DOHH2 (cell line): ENCODE results near the gene SHROOM2.

ENCODE experiments used
- H3F3A ChIP-seq: fragments of 200-600 bp; sonication (generic), shearing (Covaris generic); 2 replicates; pipeline ENCODE4 v1.6.0; 2016; ENCODE audit warnings: antibody characterized with exemption, mild to moderate bottlenecking; ENCODE audit not compliant: control insufficient read depth, insufficient read depth
- H3K27ac ChIP-seq: fragments of 200-600 bp; sonication (generic); 2 replicates; pipeline ENCODE4 v1.5.1; 2014; ENCODE audit warnings: low read depth, mild to moderate bottlenecking, low read length, moderate library complexity
- H3K27me3 ChIP-seq: fragments of 200-600 bp; sonication (generic); 2 replicates; pipeline ENCODE4 v1.6.1; 2014; ENCODE audit warnings: mild to moderate bottlenecking, low read length, mixed read lengths; ENCODE audit not compliant: control insufficient read depth
- H3K36me3 ChIP-seq: fragments of 200-600 bp; sonication (generic); 2 replicates; pipeline ENCODE4 v1.6.1; 2014; ENCODE audit warnings: mild to moderate bottlenecking, low read length, moderate library complexity, mixed read lengths; ENCODE audit not compliant: control insufficient read depth
- H3K4me1 ChIP-seq: fragments of 200-600 bp; sonication (generic); 2 replicates; pipeline ENCODE4 v1.6.1; 2014; ENCODE audit warnings: mild to moderate bottlenecking, low read length, mixed read lengths; ENCODE audit not compliant: control insufficient read depth
- H3K4me2 ChIP-seq: fragments of 200-600 bp; sonication (generic); 2 replicates; pipeline ENCODE4 v1.6.0; 2014; ENCODE audit warnings: mild to moderate bottlenecking, low read length, moderate library complexity
- H3K4me3 ChIP-seq: fragments of 200-600 bp; sonication (generic); 2 replicates; pipeline ENCODE4 v1.5.1; 2014; ENCODE audit warnings: mild to moderate bottlenecking, low read length, mixed read lengths
- H3K79me2 ChIP-seq: fragments of 200-600 bp; sonication (generic); 2 replicates; pipeline ENCODE4 v1.6.1; 2014; ENCODE audit warnings: mild to moderate bottlenecking, low read length, mixed read lengths; ENCODE audit not compliant: control insufficient read depth
- H3K9me2 ChIP-seq: fragments of 200-600 bp; sonication (generic); replicated peaks from 2 replicates; pipeline ENCODE4 v1.6.1; 2014; ENCODE audit warnings: mild to moderate bottlenecking, low read length, mixed read lengths; ENCODE audit not compliant: control insufficient read depth
- H3K9me3 ChIP-seq: fragments of 200-600 bp; sonication (generic); 2 replicates; pipeline ENCODE4 v1.6.1; 2014; ENCODE audit warnings: antibody characterized with exemption, low read length, mixed read lengths; ENCODE audit not compliant: control insufficient read depth, insufficient read depth
- H4K20me1 ChIP-seq: fragments of 200-600 bp; sonication (generic); 2 replicates; pipeline ENCODE4 v1.6.0; 2014; ENCODE audit warnings: low read depth, mild to moderate bottlenecking, antibody characterized with exemption, low read length, moderate library complexity; ENCODE audit not compliant: control insufficient read depth, insufficient read depth
- CTCF ChIP-seq: fragments of 200-600 bp; sonication (generic); IDR thresholded peaks from one replicate; pipeline ENCODE4 v1.5.1; 2014; ENCODE audit warnings: antibody characterized with exemption, mild to moderate bottlenecking, low read depth, low read length; ENCODE audit not compliant: poor library complexity, severe bottlenecking
- EZH2phosphoT487 ChIP-seq: fragments of 200-600 bp; sonication (generic); IDR thresholded peaks from 2 replicates; pipeline ENCODE4 v1.6.1; 2017; ENCODE audit warnings: borderline replicate concordance, mild to moderate bottlenecking, antibody characterized with exemption, low read length, moderate library complexity, mixed read lengths

SHROOM2 gene

DNA sequence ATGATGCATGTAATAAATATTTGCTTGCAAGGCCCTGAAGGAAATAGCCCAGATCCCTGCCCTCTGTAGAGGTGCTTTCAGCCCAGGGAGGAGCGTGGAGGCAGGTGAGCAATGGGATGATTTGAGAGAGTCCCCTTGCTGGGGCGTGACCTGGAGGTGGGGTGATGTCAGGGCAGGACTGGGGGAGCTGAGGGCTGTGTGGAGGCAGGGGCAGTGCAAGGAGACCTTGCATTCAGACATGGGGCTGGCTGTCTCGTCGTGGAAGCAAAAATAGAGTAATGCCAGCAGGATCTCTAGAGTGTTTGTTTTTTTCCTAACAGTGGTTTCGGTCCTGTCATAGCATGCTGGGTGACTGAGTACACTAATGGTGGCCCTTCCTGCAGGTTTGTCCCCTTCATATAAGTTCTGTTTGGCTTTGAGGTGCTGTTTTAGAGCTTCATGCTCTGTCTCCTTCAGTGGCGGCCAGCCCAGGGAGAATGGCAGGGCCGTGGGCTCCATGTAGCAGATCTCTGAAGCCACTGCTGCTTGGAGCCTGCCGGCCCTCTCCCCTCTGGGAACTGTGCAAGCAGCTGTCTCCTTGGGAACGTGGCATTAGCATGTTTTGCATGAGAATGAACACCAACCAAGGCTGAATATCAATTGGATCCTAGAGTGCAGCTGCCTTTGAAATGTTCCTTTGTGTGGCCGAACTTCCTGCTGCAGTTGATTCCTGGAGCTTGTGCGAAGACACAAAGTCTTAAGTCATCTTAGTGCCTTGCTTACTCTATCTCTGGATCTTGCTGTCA, 141.7 kb downstream of the SHROOM2 start:
- TF ChIP-seq EZH2phosphoT487 (no peak), CTCF (no peak)
- H3K27ac ChIP-seq, result no peak overlapping the region
- no peaks in the 10 kb centered on the region for H3K4me1 ChIP-seq
- no peaks in the 10 kb centered on the region for H3K79me2 ChIP-seq
- H3K4me3 ChIP-seq, result no peak overlapping the region
- no peaks in the 10 kb centered on the region for H4K20me1 ChIP-seq
- H3K9me3 ChIP-seq, result no peaks in the 10 kb centered on the region
- no peaks in the 10 kb centered on the region for H3F3A ChIP-seq
- no peaks in the 10 kb centered on the region for H3K27me3 ChIP-seq
- H3K36me3 ChIP-seq, result no peaks in the 10 kb centered on the region
- H3K9me2 ChIP-seq, result no peaks in the 10 kb centered on the region
- H3K4me2 ChIP-seq, result no peak overlapping the region

- H3K9me2 ChIP-seq, result no peaks in the 10 kb centered on the region
- no peaks in the 10 kb centered on the region for H3K36me3 ChIP-seq
- no peaks in the 10 kb centered on the region for H4K20me1 ChIP-seq
- no peaks in the 10 kb centered on the region for H3K27me3 ChIP-seq
- no peaks in the 10 kb centered on the region for H3K4me1 ChIP-seq
- H3K79me2 ChIP-seq, result no peaks in the 10 kb centered on the region
- H3K4me2 ChIP-seq, result no peak overlapping the region
- TF ChIP-seq EZH2phosphoT487 (no peak), CTCF (no peak)
- H3F3A ChIP-seq, result no peaks in the 10 kb centered on the region
- no peak overlapping the region for H3K4me3 ChIP-seq
- H3K9me3 ChIP-seq, result no peaks in the 10 kb centered on the region
- no peak overlapping the region for H3K27ac ChIP-seq
These were observed 149.2 kb downstream of the SHROOM2 start for GRCh38 chrX:9935436-9935835.

GRCh38 chrX:9937761-9938160, 151.5 kb downstream of the SHROOM2 start:
- no peak overlapping the region for H3K27ac ChIP-seq
- no peak overlapping the region for H3K4me3 ChIP-seq
- H3K9me2 ChIP-seq, result no peaks in the 10 kb centered on the region
- H3K79me2 ChIP-seq, result no peaks in the 10 kb centered on the region
- no peaks in the 10 kb centered on the region for H3K4me1 ChIP-seq
- H4K20me1 ChIP-seq, result no peaks in the 10 kb centered on the region
- 0 out of 2 replicates have a peak, but pooled peaks cover 5% of the 10 kb centered on the region for H3K27me3 ChIP-seq
- no peaks in the 10 kb centered on the region for H3K9me3 ChIP-seq
- no peak for TF ChIP-seq EZH2phosphoT487
- TF ChIP-seq CTCF, result no peak
- no peaks in the 10 kb centered on the region for H3K36me3 ChIP-seq
- no peaks in the 10 kb centered on the region for H3F3A ChIP-seq
- H3K4me2 ChIP-seq, result no peak overlapping the region
